GM06990 (cell line): ENCODE data around the gene ARL15.

Source experiments
- DNase-seq: peaks from one replicate; pipeline ENCODE4 v3.0.0-alpha.2; 2011; ENCODE audit not compliant: insufficient read length; ENCODE audit errors: extremely low read depth
- H3K27me3 ChIP-seq: replicated peaks from 2 replicates; pipeline ENCODE4 v1.6.0; 2011; ENCODE audit warnings: low read length; ENCODE audit not compliant: control insufficient read depth, insufficient read depth
- H3K36me3 ChIP-seq: 2 replicates; pipeline ENCODE4 v1.5.1; 2011; ENCODE audit warnings: low read length; ENCODE audit not compliant: control insufficient read depth, insufficient read depth
- H3K4me3 ChIP-seq: replicated peaks from 2 replicates; pipeline ENCODE4 v1.5.1; 2011; ENCODE audit warnings: low read depth, mild to moderate bottlenecking, control low read depth, low read length
- CTCF ChIP-seq: IDR thresholded peaks from 2 replicates; pipeline ENCODE4 v1.5.1; 2011; ENCODE audit warnings: low read length, control low read depth, mild to moderate bottlenecking, inconsistent platforms; ENCODE audit not compliant: insufficient read depth, poor library complexity, severe bottlenecking

Gene ARL15

GRCh38 chr5:54251981-54252380 is 58.4 kb downstream of the ARL15 start:
- Histone ChIP-seq H3K4me3 (no peak overlapping the region), H3K27me3 (no peaks in the 10 kb centered on the region), H3K36me3 (no peaks in the 10 kb centered on the region)
- no peak for TF ChIP-seq CTCF
- no peak for DNase-seq

DNA sequence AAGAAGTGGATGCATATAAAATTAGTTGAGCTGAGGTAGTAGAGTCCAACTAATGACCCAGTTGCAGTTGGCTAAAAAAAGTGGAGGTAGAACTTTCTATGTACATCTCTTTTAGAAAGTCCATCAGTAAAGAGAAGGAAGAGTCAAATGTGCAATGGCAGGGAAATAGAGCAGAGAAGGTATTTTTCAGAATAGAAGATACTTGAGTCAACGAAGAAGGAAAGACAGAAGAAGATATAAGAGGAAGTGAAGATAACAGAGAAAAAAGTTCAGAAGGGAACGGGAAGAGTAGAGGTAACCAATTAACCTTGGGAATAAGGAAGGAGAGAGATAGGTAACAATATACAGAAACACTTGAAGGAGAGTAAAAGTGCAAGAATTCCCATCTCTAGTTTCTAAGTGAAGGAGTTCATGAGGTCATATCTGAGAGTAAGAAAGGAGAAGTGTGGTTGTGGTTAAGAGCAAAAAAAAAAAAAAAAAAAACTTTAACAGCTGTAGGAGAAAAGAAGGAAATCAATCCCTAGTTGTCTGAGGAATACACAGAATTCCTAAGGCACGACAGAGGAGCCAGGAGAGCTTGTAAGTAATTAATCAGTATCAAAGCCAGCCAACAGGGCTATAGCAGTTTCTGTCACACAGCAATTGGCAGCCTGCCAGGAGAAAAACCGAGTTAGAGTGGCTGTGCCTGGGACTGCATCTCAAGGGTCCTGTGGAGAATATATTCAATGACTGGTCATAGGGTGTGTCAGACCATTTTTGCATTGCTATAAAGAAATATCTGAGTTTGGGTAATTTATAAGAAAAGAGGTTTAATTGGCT is 61.0 kb downstream of the ARL15 start:
- Histone ChIP-seq H3K4me3 (no peak overlapping the region), H3K27me3 (no peaks in the 10 kb centered on the region), H3K36me3 (no peaks in the 10 kb centered on the region)
- TF ChIP-seq CTCF: no peak
- DNase-seq: no peak

DNA sequence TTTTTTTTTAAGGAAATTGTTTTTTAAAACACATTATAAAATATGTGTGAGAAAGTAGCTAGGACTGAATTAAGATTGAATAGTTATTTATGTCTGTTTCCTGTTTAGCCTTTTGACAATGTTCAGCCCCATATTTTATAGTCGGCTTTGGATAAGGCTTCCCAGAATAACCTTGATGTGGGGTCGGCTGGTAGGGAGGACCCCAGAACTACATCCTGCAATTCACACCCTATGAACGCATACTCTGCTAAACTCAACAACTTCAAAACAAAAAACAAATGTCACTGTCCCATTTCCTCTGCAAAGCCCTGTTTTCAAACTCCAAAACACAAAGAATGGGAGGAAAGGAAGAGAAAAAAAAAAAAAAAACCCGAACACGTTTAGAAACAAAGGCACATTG is 63.1 kb downstream of the ARL15 start:
- DNase-seq: no peak
- no peak for TF ChIP-seq CTCF
- Histone ChIP-seq H3K27me3 (no peaks in the 10 kb centered on the region), H3K4me3 (no peak overlapping the region), H3K36me3 (no peaks in the 10 kb centered on the region)

GRCh38 chr5:54243483-54244080 is 66.8 kb downstream of the ARL15 start:
- no peak for DNase-seq

GRCh38 chr5:54242297-54242696 is 68.1 kb downstream of the ARL15 start:
- Histone ChIP-seq H3K36me3 (no peaks in the 10 kb centered on the region), H3K4me3 (no peak overlapping the region), H3K27me3 (no peaks in the 10 kb centered on the region)
- TF ChIP-seq CTCF: no peak
- no peak for DNase-seq

More at GRCh38 chr5:54243483-54244080, 66.8 kb downstream of the ARL15 start:
- no peaks in the 10 kb centered on the region for H3K36me3 ChIP-seq
- H3K27me3 ChIP-seq: no peaks in the 10 kb centered on the region
- no peak overlapping the region for H3K4me3 ChIP-seq
- TF ChIP-seq CTCF: peak; percentile 62
